Suprapubic skin (tissue), 4 donors: ENCODE data around the gene TLE7. TPM values are rescaled to one million over a fixed set of nuclear protein-coding genes. Genes with fewer than 3 reads are reported as not detected.

Experiments used
- DNase-seq, 2 donors: peaks; one replicate each; pipeline ENCODE4 v3.0.0-alpha.2; 2019; ENCODE audit warnings: low spot score in 2 of 2
- H3K27ac ChIP-seq: fragments of 200-600 bp; sonication (generic); one replicate; pipeline ENCODE4 v1.5.1; 2019
- H3K27me3 ChIP-seq: fragments of 200-600 bp; sonication (generic); one replicate; pipeline ENCODE4 v1.5.1; 2019
- H3K36me3 ChIP-seq: fragments of 200-600 bp; sonication (generic); one replicate; pipeline ENCODE4 v1.5.1; 2019
- H3K4me1 ChIP-seq: fragments of 200-600 bp; sonication (generic); one replicate; pipeline ENCODE4 v1.5.1; 2019
- H3K4me3 ChIP-seq: fragments of 200-600 bp; sonication (generic); one replicate; pipeline ENCODE4 v1.5.1; 2019; ENCODE audit warnings: mild to moderate bottlenecking
- H3K9me3 ChIP-seq: fragments of 200-600 bp; sonication (generic); one replicate; pipeline ENCODE4 v1.5.1; 2019
- EP300 ChIP-seq: sonication (generic); formaldehyde crosslinking; IDR thresholded peaks from one replicate; pipeline ENCODE4 v1.6.1; 2017; ENCODE audit warnings: antibody characterized with exemption
- POLR2A ChIP-seq, 2 donors: fragments of 450-650 bp; IDR thresholded peaks; one replicate each; pipeline ENCODE4 v1.6.1; 2017; ENCODE audit warnings: antibody characterized with exemption in 2 of 2, mild to moderate bottlenecking in 2 of 2, moderate library complexity in 2 of 2
- POLR2AphosphoS5 ChIP-seq, 3 donors: sonication (generic); formaldehyde crosslinking; IDR thresholded peaks; one replicate each; pipeline ENCODE4 v1.6.1; 2017; ENCODE audit warnings: antibody characterized with exemption in 3 of 3
- WGBS: methylation state at CpG from one replicate; pipeline ENCODE4 v1.1.5; 2018; 5-methylcytosine and 5-hydroxymethylcytosine counted together
- total RNA-seq, 4 donors: library from RNA; depleted of rRNA; stranded (reverse); fragments of >200 nt; gene quantifications; one replicate each; pipeline ENCODE4 v1.1.0, GENCODE V29; 2016
- TF ChIP-seq, protein P1 (sequence below), 2 donors: fragments of 200-600 bp in 1 of 2; fragments of 450-650 bp in 1 of 2; sonication (generic) in 1 of 2; IDR thresholded peaks; one replicate each; pipeline ENCODE4 v1.5.1; 2016 to 2019; ENCODE audit warnings: antibody characterized with exemption in 2 of 2, mild to moderate bottlenecking in 1 of 2, moderate library complexity in 1 of 2

The TLE7 gene
- total RNA-seq, 4 donors from 2014 or later = not detected

DNA sequence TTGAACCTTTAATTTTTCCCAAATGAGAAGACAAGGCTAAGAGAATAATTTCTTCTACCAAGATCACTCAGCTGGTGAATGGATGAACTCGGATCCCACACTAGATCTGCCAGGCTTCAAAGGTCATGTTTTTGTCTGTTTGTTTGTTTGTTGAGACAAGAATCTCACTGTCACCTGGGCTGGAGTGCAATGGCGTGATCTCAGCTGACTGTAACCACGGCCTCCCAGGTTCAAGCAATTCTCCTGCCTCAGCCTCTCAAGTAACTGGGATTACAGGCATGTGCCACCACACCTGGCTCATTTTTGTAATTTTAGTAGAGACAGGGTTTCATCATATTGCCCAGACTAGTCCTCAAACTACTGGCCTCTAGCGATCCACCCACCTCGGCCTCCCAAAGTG is 40.7 kb upstream of the TLE7 start:
- Histone ChIP-seq H3K27me3 (no peaks in the 10 kb centered on the region), H3K4me1 (peaks cover 13% of the 10 kb centered on the region), H3K36me3 (peaks cover 13% of the 10 kb centered on the region), H3K9me3 (no peaks in the 10 kb centered on the region), H3K4me3 (no peak overlapping the region), H3K27ac (no peak overlapping the region)
- WGBS = 81% methylated on average over 5 of the region's 5 CpGs
- TF ChIP-seq POLR2A (IDR thresholded peaks at IDR 0.05) (no peak), EP300 (no peak), POLR2AphosphoS5 (IDR thresholded peaks at IDR 0.05) (no peak)
- TF ChIP-seq, protein P1, sequence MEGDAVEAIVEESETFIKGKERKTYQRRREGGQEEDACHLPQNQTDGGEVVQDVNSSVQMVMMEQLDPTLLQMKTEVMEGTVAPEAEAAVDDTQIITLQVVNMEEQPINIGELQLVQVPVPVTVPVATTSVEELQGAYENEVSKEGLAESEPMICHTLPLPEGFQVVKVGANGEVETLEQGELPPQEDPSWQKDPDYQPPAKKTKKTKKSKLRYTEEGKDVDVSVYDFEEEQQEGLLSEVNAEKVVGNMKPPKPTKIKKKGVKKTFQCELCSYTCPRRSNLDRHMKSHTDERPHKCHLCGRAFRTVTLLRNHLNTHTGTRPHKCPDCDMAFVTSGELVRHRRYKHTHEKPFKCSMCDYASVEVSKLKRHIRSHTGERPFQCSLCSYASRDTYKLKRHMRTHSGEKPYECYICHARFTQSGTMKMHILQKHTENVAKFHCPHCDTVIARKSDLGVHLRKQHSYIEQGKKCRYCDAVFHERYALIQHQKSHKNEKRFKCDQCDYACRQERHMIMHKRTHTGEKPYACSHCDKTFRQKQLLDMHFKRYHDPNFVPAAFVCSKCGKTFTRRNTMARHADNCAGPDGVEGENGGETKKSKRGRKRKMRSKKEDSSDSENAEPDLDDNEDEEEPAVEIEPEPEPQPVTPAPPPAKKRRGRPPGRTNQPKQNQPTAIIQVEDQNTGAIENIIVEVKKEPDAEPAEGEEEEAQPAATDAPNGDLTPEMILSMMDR (IDR thresholded peaks at IDR 0.05) = no peak
- DNase-seq = no peak

DNA sequence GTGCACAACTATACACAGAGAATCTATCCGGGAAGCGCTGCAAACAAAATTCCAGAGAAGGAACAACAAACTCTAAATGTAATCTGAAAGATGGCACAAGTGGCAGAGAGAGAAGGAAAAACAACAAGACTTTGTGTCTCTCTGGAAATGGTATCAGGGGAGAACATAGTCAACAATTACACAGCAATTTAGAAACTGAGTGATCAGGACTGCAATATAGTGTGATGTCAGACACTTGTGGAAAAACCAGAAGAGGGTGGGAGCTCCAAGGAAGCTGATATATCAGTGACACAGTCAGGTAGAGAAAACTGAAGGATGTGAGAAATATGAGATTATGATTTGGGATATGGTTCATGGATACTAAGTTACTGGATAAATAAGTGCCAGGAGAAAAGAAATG is 39.1 kb upstream of the TLE7 start:
- 95% methylated on average over 2 of the region's 2 CpGs for WGBS
- no peak for TF ChIP-seq EP300
- TF ChIP-seq POLR2A (IDR thresholded peaks at IDR 0.05) = no peak
- TF ChIP-seq, protein P1 (IDR thresholded peaks at IDR 0.05) = no peak
- TF ChIP-seq POLR2AphosphoS5 (IDR thresholded peaks at IDR 0.05) = no peak
- Histone ChIP-seq H3K27me3 (no peaks in the 10 kb centered on the region), H3K4me3 (no peak overlapping the region), H3K4me1 (peaks cover 13% of the 10 kb centered on the region), H3K27ac (no peak overlapping the region), H3K9me3 (no peaks in the 10 kb centered on the region), H3K36me3 (peaks cover 29% of the 10 kb centered on the region)
- no peak for DNase-seq

DNA sequence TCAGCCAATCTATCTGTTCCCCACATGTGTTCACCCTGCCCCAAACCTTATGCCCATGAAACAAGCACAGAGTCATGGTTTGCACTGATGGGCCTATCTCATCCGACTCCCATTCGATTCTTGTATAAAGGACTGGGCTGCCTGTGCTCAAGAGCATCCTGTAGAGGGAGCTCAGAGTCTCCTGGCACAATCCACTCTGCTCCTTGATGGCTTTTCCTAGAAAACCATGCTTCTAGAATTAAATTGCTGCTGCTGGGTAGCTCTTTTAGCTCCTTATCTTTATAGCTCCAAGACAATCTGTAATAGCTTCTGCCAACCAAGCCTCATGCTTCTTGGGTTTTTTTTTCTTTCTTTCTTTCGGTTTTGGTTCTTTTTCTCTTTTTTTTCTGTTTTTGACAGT is 37.6 kb upstream of the TLE7 start:
- Histone ChIP-seq H3K27me3 (no peaks in the 10 kb centered on the region), H3K4me3 (no peak overlapping the region), H3K9me3 (no peaks in the 10 kb centered on the region), H3K36me3 (peaks cover 45% of the 10 kb centered on the region), H3K4me1 (peaks cover 9% of the 10 kb centered on the region), H3K27ac (no peak overlapping the region)
- no peak for TF ChIP-seq EP300
- no peak for TF ChIP-seq POLR2AphosphoS5 (IDR thresholded peaks at IDR 0.05)
- no peak for TF ChIP-seq POLR2A (IDR thresholded peaks at IDR 0.05)
- TF ChIP-seq, protein P1 (IDR thresholded peaks at IDR 0.05) = peak in 1 of 2 donors; percentile 20
- 53% methylated on average over 3 of the region's 3 CpGs for WGBS
- no peak for DNase-seq

DNA sequence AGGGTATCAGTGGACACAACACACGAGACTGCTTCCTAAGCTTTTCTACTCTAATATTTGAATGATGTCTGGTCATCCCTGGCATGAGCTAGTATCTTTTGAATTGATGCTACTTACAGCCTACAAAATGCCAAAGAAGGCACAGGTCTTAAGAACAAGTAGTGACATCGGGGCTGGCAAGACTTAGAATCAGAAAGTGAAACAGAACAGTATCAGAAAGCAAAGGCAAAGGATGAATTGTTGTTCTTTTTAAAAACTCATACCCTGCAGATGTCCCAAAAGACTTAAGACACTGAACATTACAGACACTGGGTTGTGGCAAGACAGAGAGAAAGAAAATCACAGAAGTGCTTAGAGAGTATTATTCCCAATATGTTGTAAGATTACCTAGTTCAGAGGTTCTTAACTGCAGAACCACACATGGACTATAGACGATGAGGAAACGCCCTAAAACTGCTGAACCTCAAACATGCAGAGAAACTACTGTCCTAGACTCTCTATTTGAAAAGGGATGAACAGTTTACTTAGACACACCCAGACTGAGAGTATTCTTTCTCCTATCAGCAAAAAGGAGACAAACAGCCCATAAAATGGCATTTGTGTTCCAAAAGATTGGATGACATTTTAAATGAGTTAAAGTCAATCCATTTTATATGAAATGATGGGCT is 34.7 kb upstream of the TLE7 start:
- DNase-seq = no peak
- Histone ChIP-seq H3K4me3 (no peak overlapping the region), H3K27me3 (no peaks in the 10 kb centered on the region), H3K36me3 (peaks cover 52% of the 10 kb centered on the region), H3K27ac (no peak overlapping the region), H3K9me3 (no peaks in the 10 kb centered on the region), H3K4me1 (no peaks in the 10 kb centered on the region)
- 92% methylated on average over 4 of the region's 4 CpGs for WGBS
- no peak for TF ChIP-seq POLR2A (IDR thresholded peaks at IDR 0.05)
- TF ChIP-seq POLR2AphosphoS5 (IDR thresholded peaks at IDR 0.05) = no peak
- no peak for TF ChIP-seq EP300
- TF ChIP-seq, protein P1 (IDR thresholded peaks at IDR 0.05) = no peak

DNA sequence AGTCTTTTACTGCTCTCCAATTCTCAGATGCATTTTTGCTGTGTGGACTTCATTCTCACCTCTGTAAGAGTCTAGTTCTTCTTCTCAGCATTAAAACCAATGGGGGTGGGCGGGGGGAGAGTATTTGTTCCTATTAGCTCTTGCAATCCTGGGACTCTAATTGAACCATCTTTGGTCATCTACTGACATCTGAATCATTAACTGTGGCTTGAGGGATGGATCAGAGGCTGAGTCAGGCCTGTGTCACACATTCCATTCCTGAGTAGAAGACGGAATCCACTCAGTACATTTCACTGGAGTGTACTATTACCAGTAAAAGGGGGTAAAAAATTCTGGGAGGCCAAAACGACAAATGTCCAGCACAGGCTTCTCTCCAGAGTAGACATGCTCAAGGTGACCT is 33.0 kb upstream of the TLE7 start:
- no peaks in the 10 kb centered on the region for H3K27me3 ChIP-seq
- H3K4me1 ChIP-seq = no peaks in the 10 kb centered on the region
- TF ChIP-seq POLR2A (IDR thresholded peaks at IDR 0.05) (no peak), EP300 (no peak), POLR2AphosphoS5 (IDR thresholded peaks at IDR 0.05) (no peak)
- TF ChIP-seq, protein P1 (IDR thresholded peaks at IDR 0.05) = no peak
- no peak overlapping the region for H3K27ac ChIP-seq
- WGBS = 93% methylated on average over 3 of the region's 3 CpGs
- H3K4me3 ChIP-seq = no peak overlapping the region
- no peak for DNase-seq
- peaks cover 53% of the 10 kb centered on the region for H3K36me3 ChIP-seq
- H3K9me3 ChIP-seq = no peaks in the 10 kb centered on the region
